ENCODE data around the gene ACSF2.

Gene ACSF2

DNA sequence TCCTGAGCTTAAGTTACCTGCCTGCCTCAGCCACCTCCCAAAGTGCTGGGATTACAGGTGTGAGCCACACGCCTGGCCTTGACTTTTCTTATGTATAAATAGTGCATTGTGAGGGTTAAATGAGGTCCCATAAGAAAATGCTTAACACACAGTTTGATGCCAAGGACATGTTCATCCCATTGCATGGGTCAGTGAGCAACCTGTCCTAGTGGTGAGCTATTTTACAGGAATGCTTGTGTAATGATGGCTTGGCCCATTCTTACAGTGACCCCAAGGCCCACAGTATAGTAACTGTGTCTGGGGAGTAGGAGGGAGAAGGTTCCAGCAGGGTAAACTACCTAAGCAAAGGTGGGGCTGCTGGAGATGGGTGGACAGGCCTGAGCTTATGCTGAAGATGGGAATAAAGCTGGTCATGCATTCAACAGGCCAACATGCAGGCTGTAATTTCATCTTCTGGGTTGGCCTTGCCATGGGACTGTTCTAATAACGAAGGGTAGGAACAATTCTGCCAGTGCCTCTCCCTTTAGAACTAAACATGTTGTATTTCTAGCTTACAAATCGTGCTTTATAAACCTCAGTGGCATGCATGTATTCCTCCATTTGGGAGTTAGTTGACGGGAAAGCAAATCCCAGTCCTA is 6.2 kb downstream of the ACSF2 start:
- H3K36me3 ChIP-seq (ENCODE audit: insufficient read depth, low read length), result no peaks in the 10 kb centered on the region
- no peaks in the 10 kb centered on the region for H3K9me3 ChIP-seq (ENCODE audit: low read length)
- peaks cover 2% of the 10 kb centered on the region for H3K27me3 ChIP-seq (ENCODE audit: insufficient read depth, low read length)
- no peak overlapping the region for H2AFZ ChIP-seq (ENCODE audit: low read depth, low read length)
- H3K4me1 ChIP-seq (ENCODE audit: insufficient read depth, low read length), result no peaks in the 10 kb centered on the region
- no peak overlapping the region for H3K4me3 ChIP-seq (ENCODE audit: low read length)

DNA sequence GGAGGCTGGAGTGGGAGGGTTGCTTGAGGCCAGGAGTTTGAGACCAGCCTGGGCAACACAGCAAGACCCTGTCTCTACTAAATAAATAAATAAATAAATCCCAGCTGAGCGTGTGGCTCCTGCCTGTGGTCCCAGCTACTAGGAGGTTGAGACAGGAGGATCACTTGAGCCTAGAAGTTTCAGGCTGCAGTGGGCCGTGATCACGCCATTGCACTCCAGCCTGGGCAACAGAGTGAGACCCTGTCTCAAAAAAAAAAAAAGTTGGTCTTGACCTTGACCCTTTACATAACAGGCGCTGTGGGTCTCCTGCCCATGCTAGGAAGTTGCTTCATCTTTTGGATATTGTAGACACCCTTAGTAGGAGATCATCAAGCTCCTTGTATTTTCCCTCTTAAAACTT is 11.4 kb downstream of the ACSF2 start:
- Histone ChIP-seq H3K9me3 (ENCODE audit: low read length) (no peaks in the 10 kb centered on the region), H3K4me3 (ENCODE audit: low read length) (no peak overlapping the region), H3K36me3 (ENCODE audit: insufficient read depth, low read length) (no peaks in the 10 kb centered on the region), H3K4me1 (ENCODE audit: insufficient read depth, low read length) (no peaks in the 10 kb centered on the region), H3K27me3 (ENCODE audit: insufficient read depth, low read length) (no peaks in the 10 kb centered on the region), H2AFZ (ENCODE audit: low read depth, low read length) (no peak overlapping the region)

DNA sequence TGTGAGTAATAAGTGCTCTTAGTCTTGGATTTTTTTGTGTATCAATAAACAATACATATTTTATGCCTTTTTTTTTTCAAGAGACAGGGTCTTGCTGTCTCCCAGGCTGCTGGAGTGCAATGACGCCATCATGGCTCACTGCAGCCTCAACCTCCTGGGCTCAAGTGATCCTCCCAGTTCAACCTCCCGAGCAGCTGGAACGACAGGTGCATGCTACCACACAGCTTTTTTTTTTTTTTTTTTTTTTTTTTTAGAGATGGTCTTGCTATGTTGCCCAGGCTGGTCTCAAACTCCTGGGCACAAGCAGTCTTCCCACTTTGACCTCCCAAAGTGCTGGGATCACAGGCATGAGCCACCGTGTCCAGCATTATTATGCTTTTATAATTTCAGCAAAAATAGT is 13.0 kb downstream of the ACSF2 start:
- Histone ChIP-seq H3K4me1 (ENCODE audit: insufficient read depth, low read length) (no peaks in the 10 kb centered on the region), H2AFZ (ENCODE audit: low read depth, low read length) (no peak overlapping the region), H3K9me3 (ENCODE audit: low read length) (no peaks in the 10 kb centered on the region), H3K27me3 (ENCODE audit: insufficient read depth, low read length) (no peaks in the 10 kb centered on the region), H3K4me3 (ENCODE audit: low read length) (no peak overlapping the region), H3K36me3 (ENCODE audit: insufficient read depth, low read length) (no peaks in the 10 kb centered on the region)

GRCh38 chr17:50440172-50440837 is 14.3 kb downstream of the ACSF2 start:
- Histone ChIP-seq H3K4me3 (ENCODE audit: low read length) (no peak overlapping the region), H3K9me3 (ENCODE audit: low read length) (no peaks in the 10 kb centered on the region), H3K36me3 (ENCODE audit: insufficient read depth, low read length) (no peaks in the 10 kb centered on the region), H3K4me1 (ENCODE audit: insufficient read depth, low read length) (no peaks in the 10 kb centered on the region), H2AFZ (ENCODE audit: low read depth, low read length) (no peak overlapping the region), H3K27me3 (ENCODE audit: insufficient read depth, low read length) (no peaks in the 10 kb centered on the region)

DNA sequence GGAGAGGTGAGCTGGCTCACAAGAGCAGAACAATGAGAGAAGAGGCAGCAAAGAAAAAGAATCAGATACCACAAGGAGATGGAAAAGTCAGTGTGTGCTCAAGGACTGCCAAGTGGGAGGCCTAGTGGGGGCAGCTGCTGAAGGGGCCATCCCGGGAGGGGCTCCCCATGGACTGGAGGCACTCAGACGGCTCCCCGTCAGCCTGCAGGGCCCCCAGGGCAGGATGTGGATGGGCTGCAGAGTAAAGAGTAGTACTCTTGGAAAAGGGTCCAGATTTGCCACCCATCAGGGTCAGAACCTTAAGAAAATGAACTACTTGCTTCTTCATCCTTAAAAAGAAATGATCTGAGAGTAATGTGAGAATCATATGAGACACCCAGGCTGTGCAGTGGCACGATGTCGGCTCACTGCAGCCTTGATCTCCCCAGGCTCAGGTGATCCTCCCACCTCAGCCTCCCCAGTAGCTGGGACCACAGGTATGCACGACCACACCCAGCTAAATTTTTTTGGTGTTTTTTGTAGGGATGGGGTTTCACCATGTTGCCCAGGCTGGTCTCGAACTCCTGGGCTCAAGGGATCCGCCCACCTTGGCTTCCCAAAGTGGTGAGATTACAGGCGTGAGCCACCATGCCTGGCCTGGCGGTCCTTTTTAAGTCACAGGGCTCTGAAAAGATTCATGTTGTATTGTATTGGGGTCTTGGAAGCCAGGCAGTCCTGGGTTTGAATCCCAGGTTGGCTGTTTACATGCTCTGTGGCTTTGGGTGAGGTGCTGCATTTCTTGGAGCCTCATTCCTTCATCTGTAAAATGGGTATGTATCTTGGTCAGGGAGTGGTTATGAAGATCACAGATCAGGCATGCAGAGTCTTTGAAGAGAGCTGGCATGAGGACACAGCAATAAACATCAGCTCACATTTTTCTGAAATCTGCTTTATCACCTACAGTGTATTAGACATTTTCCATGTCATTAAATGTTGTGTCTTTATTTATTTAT is 15.1 kb downstream of the ACSF2 start:
- no peak overlapping the region for H2AFZ ChIP-seq (ENCODE audit: low read depth, low read length)
- H3K4me1 ChIP-seq (ENCODE audit: insufficient read depth, low read length), result no peaks in the 10 kb centered on the region
- no peaks in the 10 kb centered on the region for H3K36me3 ChIP-seq (ENCODE audit: insufficient read depth, low read length)
- H3K4me3 ChIP-seq (ENCODE audit: low read length), result no peak overlapping the region
- no peaks in the 10 kb centered on the region for H3K9me3 ChIP-seq (ENCODE audit: low read length)
- H3K27me3 ChIP-seq (ENCODE audit: insufficient read depth, low read length), result no peaks in the 10 kb centered on the region

GRCh38 chr17:50443505-50443974 is 17.5 kb downstream of the ACSF2 start:
- H3K4me3 ChIP-seq (ENCODE audit: low read length), result no peak overlapping the region
- H3K4me1 ChIP-seq (ENCODE audit: insufficient read depth, low read length), result no peaks in the 10 kb centered on the region
- no peak overlapping the region for H2AFZ ChIP-seq (ENCODE audit: low read depth, low read length)

DNA sequence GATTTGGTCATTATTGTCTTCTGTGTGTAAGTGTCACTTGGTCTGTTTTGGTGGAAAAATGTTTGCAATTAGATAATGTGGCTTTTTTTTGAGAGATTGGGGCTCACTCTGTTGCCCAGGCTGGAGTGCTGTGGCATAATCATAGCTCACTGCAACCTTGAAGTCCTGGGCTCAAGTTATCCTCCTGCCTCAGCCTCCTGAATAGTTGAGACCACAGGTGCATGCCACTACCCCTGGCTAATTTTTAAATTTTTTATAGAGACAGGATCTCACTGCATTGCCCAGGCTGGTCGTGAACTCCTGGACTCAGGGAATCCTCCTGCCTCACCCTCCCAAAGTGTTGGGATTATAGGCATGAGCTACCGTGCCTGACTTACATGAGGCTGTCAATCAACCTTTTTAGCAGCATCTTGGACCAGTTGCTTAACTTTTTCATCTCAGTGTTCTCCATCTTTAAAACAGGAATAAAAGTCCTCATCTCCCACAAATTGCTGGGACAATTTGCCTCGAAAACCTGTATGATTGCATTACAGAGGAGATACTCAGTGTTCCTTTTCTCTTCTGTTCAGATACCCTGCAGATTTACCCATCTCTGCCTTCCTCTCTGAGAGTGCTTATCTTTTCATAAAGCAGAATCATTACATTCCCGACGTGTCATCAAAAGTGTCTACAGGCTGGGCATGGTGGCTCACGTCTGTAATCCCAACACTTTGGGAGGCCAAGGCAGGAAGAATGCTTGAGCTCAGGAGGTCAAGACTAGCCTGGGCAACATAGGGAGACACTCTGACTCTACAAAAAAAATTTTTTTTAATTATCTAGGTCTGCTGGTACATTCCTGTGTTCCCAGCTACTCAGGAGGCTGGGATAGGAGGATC is 19.1 kb downstream of the ACSF2 start:
- Histone ChIP-seq H3K4me3 (ENCODE audit: low read length) (no peak overlapping the region), H3K27me3 (ENCODE audit: insufficient read depth, low read length) (no peaks in the 10 kb centered on the region), H3K9me3 (ENCODE audit: low read length) (no peaks in the 10 kb centered on the region), H3K4me1 (ENCODE audit: insufficient read depth, low read length) (no peaks in the 10 kb centered on the region), H3K36me3 (ENCODE audit: insufficient read depth, low read length) (no peaks in the 10 kb centered on the region), H2AFZ (ENCODE audit: low read depth, low read length) (no peak overlapping the region)

More at GRCh38 chr17:50443505-50443974, 17.5 kb downstream of the ACSF2 start:
- Histone ChIP-seq H3K9me3 (ENCODE audit: low read length) (no peaks in the 10 kb centered on the region), H3K36me3 (ENCODE audit: insufficient read depth, low read length) (no peaks in the 10 kb centered on the region), H3K27me3 (ENCODE audit: insufficient read depth, low read length) (no peaks in the 10 kb centered on the region)

DNA sequence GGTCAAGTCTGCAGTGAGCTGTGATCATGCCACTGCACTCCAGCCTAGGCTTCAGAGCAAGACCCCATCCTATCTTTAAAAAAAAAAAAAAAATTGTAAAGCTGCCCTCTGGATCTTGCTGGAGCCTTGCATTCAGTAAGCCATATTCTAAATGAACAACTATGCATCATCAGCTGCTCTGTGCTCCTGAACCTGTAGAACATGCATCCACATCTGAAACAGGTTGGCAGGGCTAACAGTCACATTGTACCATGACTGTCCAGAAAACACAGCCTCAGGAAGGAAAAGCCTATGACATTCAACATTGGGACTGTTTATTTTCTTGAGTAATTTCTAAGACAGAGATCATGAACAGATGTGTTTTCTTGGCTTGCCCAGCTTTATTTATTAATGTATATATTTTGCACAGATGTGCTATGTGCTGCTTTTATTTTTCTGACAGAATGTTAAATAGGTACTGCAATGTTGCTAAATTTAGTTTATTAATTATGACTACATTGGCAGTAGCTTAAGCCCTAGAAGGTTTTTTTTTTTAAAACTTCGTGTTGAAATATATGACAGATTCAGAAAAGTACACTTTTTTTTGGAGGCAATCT is 19.8 kb downstream of the ACSF2 start:
- H3K36me3 ChIP-seq (ENCODE audit: insufficient read depth, low read length), result no peaks in the 10 kb centered on the region
- no peaks in the 10 kb centered on the region for H3K4me1 ChIP-seq (ENCODE audit: insufficient read depth, low read length)
- H3K4me3 ChIP-seq (ENCODE audit: low read length), result no peak overlapping the region
- H3K27me3 ChIP-seq (ENCODE audit: insufficient read depth, low read length), result no peaks in the 10 kb centered on the region
- no peaks in the 10 kb centered on the region for H3K9me3 ChIP-seq (ENCODE audit: low read length)
- no peak overlapping the region for H2AFZ ChIP-seq (ENCODE audit: low read depth, low read length)

- Histone ChIP-seq H3K4me3 (ENCODE audit: low read length) (no peak overlapping the region), H3K9me3 (ENCODE audit: low read length) (no peaks in the 10 kb centered on the region)
Measured at GRCh38 chr17:50447870-50448595, 22.0 kb downstream of the ACSF2 start.

DNA sequence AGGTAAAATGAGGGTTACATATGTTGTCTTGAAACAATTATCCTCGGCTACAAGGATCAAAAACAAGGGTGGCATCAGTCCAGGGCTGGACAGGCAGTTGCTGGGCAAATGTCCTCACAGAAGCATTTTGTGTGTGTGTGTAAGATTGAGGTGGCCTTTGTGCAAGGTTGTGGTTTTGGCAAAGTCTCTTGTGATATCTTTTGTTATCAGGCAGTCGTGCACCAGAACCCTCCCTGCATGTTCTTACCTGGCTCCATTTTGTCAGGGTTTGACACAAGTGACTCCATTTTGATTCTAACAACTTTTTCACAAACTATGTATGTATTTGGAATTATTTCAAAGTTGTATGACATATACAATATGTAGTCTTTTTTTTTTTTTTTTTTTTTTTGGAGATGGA is 22.6 kb downstream of the ACSF2 start:
- no peak overlapping the region for H3K4me3 ChIP-seq (ENCODE audit: low read length)
- no peak overlapping the region for H2AFZ ChIP-seq (ENCODE audit: low read depth, low read length)
- H3K4me1 ChIP-seq (ENCODE audit: insufficient read depth, low read length), result no peaks in the 10 kb centered on the region
- H3K9me3 ChIP-seq (ENCODE audit: low read length), result no peaks in the 10 kb centered on the region
- H3K36me3 ChIP-seq (ENCODE audit: insufficient read depth, low read length), result no peaks in the 10 kb centered on the region
- no peaks in the 10 kb centered on the region for H3K27me3 ChIP-seq (ENCODE audit: insufficient read depth, low read length)

More at GRCh38 chr17:50447870-50448595, 22.0 kb downstream of the ACSF2 start:
- H3K27me3 ChIP-seq (ENCODE audit: insufficient read depth, low read length), result no peaks in the 10 kb centered on the region
- H3K36me3 ChIP-seq (ENCODE audit: insufficient read depth, low read length), result no peaks in the 10 kb centered on the region
- no peaks in the 10 kb centered on the region for H3K4me1 ChIP-seq (ENCODE audit: insufficient read depth, low read length)
- no peak overlapping the region for H2AFZ ChIP-seq (ENCODE audit: low read depth, low read length)

GRCh38 chr17:50451943-50452629 is 26.1 kb downstream of the ACSF2 start:
- Histone ChIP-seq H2AFZ (ENCODE audit: low read depth, low read length) (no peak overlapping the region), H3K4me3 (ENCODE audit: low read length) (no peak overlapping the region), H3K9me3 (ENCODE audit: low read length) (no peaks in the 10 kb centered on the region), H3K4me1 (ENCODE audit: insufficient read depth, low read length) (no peaks in the 10 kb centered on the region), H3K36me3 (ENCODE audit: insufficient read depth, low read length) (no peaks in the 10 kb centered on the region), H3K27me3 (ENCODE audit: insufficient read depth, low read length) (no peaks in the 10 kb centered on the region)
